ENCODE measurements around the gene SMARCA2.
A peak's percentile ranks its signal among the peaks of the same experiment; 100 is the strongest.
"Not testable (repeated sequence)": the region's sequence is repeated elsewhere in the genome, so short reads cannot be mapped to it uniquely, and the experiment has no call there.

The SMARCA2 gene

DNA sequence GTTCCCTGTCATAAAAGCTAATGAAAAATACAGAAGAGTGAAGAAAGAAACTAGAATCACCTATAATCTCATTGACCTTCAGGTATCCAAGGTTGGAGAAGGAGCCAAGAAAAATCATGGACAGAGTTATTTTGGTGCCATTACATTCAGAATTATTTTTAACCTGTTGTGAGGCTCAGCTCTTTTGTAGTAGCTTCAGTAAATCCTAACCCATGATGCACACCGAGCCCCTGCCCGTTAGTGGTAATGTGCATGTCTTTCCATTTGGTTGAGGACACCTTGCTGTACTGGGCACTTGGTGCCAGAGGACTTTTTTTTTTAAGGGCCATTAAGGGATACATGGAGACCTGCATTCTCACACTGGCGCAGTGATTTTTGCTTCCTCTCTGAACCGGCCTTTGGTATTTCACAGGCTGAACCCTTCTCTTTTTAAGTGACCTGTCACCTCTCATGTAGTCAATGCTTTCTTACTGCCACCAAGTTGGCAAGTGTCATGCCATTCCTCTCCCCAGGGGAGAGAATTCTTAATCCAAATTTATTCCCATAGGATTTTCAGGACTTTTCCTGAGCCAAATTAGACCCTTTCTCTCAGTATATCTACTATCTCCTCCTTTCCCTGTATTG, 125.6 kb downstream of the SMARCA2 start:
- DNase-seq (ENCODE audit: low read depth, low spot score), result no peak

DNA sequence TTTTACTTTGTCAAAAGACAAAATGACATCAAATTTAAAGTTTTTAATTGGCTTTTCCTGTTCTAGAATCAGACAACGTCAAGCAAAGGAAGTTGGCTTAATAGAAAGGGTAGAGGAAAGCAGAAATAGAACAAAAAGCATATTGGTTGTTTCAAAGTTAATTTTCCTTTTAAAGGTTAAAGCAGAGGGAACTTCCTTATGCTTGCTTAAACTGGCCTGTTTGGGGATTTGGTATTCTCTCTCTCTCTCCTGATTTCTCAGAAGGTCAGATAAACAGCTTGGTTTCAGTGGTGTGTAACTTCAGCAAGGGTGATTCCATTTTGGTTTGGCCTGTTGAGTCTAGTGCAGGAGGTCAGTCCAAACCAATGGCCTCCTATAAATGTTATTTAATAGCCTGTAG, 127.1 kb downstream of the SMARCA2 start:
- DNase-seq (ENCODE audit: low read depth, low spot score), result no peak

DNA sequence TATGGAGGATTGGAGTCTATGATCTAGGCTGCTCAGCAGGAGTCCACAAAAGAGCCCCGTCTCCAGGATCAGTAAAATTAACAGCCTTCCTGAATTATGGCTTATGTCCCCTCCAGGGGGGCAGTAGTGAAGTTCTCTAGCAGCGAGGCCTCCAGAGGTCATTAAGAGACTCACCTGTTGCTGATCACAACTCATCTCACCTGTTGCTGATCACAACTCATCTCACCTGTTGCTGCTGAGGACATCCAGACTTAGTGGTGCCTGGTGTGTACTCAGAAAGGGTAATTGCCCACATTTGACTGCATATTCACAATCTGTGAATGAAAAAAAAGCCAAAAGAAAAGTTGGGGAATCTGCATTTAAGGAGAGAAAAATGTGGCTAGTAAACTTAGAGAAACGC, 129.5 kb downstream of the SMARCA2 start:
- no peak for DNase-seq (ENCODE audit: low read depth, low spot score)

DNA sequence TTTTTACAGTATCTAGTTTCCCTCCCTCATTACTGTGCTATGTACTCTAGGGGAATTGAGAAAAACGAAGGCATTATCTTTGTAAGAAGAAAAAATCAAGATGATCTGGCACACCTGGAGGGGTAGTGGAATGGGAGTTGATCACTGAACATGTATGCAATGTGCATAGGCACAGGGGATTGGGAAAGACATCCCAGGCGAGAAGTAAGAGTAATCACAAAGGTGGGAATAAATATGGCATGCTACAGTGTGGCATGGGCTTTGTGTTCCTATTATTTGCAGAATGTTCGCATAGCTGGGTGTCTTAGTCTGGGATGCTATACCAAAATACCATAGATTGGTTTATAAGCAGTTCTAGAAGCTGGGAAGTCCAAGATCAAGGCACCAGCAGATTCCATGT, 130.6 kb downstream of the SMARCA2 start:
- DNase-seq (ENCODE audit: low read depth, low spot score), result no peak

DNA sequence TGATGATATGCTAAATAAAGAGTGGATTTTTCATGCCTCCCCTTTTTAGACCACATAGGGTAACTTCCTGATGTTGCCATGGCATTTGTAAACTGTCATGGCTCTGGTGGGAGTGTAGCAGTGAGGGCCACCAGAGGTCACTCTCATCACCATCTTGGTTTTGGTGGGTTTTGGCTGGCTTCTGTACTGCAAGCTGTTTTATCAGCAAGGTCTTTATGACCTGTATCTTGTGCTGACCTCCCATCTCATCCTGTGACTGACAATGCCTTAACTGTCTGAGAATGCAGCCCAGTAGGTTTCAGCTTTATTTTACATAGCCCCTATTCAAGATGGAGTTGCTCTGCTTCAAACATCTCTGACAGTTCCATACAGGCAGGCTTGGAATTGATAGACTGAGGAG, 131.6 kb downstream of the SMARCA2 start:
- DNase-seq (ENCODE audit: low read depth, low spot score), result not testable (repeated sequence)

DNA sequence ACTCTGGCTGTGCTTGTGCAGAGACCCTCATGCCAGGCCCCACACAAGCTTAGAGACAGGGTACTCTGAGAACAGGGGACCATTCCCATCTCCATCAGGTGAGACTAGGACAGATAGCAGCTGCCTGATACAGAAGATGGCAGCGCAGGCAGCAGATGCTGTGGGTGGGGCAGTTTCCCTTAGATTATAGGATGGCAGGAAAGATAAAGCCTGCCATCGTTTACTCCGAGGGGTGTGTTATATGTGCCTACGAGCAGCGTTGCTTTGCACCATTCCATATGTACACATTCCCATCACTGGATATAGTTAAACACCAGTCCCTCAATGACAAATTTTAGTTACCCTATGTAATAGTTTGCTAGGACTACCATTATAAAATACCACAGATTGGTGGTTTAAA, 135.2 kb downstream of the SMARCA2 start:
- DNase-seq (ENCODE audit: low read depth, low spot score), result no peak

DNA sequence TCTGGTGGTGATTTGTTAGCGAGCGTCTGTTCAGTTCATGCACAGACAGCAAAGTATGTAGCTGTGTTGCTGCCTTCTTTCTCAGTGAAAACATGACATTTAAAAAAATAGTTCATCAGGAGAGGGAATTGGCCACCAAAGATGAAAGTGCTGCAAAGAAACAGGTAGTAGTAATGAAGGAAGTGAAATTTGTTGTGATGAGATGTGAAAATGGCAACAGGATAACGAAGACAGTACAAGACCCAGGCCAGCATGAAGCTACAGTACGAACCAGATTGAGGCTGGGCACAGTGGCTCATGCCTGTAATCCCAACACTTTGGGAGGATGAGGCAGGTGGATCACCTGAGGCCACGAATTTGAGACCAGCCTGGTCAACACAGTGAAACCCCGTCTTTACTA, 136.0 kb downstream of the SMARCA2 start:
- DNase-seq (ENCODE audit: low read depth, low spot score), result no peak

DNA sequence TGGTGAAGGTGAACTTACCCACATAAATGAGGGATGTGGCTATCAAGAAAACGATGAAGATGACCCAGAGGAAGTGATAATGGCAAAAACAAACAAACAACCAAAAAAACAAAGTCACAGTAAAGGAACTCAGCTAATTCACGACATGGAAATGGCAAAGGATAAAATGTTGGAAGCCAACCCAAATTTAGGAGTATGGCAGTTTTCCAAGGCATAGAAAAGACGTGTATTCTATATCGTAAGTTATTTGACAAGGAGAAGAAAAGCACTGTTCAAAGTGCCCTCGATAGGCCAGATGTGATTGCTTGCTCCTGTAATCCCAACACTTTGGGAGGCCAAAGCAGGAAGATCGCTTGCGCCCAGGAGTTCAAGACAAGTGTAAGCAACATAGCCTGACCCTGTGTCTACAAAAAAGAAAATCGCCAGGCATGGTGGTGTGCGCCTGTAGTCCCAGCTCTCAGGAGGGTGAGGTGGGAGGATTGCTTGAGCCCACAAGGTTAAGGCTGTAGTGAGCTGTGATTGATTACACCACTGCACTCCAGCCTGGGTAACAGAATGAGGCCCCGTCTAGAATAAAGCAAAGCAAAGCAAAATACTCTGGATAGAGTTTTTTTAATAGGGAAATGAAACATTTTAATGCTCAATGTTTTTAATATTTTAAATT, 138.0 kb downstream of the SMARCA2 start:
- DNase-seq (ENCODE audit: low read depth, low spot score), result no peak

DNA sequence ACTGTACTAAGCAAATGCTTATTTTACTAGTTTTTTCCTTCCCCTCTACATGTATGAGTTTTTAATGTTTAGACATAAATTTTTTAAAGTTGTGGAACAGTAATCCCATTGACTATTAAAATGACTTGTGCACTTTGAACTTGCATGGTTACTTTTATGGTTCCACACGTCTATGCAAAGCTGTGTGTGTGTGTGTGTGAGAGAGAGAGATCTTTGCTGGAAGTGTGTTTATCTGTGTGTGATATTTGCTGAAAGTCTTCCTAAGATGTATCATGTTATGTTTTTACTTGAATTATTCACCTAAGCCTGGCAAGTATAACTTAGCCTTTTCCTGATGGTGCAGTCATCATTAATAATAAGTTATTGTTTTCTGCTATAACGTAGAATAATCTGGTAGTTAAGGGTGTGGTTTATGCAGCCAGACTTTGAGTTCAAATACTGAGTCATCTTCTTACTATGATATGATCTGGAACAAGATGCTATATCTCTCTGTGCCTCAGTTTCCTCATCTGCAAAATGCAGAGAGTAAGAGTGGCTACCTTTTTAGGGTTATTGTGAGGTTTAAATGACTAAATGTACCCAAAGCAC, 138.6 kb downstream of the SMARCA2 start:
- no peak for DNase-seq (ENCODE audit: low read depth, low spot score)

DNA sequence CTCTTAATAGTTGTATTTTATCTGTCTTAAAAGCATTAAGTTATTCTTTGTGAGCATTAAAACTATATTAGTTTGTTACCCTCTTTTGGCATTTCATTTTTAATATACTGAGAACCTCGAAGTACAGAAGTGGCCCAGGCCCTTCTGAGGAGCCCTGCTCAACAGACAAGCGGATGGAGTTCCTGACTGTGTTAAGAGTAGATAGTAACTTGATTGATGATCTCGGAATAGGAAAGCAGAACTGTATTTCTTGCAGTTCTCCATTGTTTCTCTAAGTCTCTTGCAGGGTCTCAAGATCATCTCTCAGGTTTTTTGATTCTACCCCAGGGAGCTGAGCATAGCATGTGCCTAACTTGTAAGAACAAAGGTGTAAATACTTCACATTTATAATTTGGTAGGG, 139.6 kb downstream of the SMARCA2 start:
- DNase-seq (ENCODE audit: low read depth, low spot score), result no peak

DNA sequence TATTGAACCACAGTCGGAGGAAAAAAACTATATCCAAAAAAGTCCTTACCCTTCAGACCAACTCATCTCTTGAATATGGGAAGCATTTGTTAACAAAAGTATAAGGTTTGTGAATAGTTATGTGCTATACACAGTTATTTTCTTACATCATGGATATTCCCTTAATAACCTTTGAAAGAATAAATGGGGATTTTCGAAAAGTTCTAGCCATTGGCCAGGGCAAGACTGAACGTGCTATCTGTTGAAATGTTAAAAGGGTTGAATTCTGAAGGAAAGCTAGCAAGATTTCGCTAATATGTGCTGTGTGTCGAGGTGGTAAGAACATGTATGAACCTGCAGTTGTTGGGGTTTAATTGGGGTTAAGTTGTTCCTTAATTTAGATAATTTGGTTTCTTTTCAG, 140.8 kb downstream of the SMARCA2 start:
- DNase-seq (ENCODE audit: low read depth, low spot score), result no peak

DNA sequence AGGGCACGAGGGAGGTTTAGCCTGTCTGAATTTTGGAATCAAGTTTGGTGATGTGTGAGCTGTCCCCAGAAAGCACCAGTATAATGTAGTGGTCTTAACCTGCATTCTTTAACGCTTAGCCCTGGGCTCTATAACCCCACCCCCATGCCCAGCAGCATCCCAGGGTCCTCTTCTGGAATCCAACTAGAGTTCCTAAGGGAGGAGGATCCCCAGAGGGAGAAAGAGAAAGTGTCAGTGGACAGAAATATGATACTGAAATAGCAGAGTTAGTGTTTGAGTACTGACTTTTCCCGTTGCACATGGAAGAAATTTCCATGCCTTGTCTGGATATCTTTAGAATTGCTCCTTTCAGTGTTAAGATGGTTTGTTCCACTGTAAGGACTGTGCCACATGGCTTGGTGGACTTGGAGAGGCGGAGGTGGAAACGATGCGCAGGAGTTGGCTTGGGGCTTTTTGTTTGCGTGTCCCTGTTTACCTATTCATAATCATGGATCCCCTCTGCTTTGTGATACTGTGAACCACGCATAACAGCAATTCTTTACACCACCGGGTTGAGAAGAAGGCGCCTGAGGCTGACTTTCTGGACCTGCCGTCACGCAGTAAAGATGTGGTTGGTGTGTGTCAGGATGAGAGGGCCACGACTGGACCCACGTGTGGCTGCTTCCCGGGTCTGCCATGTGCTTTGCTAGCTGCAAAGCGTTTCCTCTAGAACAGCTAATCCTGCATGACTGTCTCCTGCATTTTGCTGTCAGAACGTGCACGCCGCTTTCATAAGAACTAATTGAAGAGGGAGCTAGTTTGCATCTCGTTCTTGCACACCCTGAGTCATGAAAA, 142.3 kb downstream of the SMARCA2 start:
- no peak for DNase-seq (ENCODE audit: low read depth, low spot score)

DNA sequence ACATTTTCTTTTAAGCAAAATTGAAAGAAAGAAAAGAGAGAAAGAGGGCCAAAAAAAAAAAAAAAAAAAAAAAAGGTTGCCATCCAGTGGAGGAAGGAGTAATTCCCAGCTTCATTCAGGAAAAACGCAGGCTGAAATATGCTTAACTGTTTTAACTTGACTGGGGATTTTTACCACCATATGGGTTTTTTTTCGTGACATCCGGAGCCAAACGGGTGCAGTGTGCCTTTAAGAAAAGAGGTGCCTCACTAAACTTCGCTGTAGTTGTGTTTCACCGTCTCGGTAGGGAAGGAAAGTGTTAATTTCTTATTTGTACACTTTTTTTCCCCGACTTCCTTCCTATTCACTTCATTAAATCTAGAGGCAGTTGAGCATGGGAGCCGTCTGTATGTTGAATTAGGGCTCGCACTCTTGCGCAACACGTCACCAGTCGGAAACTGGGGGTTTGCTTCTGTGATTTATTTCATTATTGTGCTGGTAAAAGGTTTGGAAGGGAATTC, 143.0 kb downstream of the SMARCA2 start:
- DNase-seq (ENCODE audit: low read depth, low spot score), result peak; percentile 15

DNA sequence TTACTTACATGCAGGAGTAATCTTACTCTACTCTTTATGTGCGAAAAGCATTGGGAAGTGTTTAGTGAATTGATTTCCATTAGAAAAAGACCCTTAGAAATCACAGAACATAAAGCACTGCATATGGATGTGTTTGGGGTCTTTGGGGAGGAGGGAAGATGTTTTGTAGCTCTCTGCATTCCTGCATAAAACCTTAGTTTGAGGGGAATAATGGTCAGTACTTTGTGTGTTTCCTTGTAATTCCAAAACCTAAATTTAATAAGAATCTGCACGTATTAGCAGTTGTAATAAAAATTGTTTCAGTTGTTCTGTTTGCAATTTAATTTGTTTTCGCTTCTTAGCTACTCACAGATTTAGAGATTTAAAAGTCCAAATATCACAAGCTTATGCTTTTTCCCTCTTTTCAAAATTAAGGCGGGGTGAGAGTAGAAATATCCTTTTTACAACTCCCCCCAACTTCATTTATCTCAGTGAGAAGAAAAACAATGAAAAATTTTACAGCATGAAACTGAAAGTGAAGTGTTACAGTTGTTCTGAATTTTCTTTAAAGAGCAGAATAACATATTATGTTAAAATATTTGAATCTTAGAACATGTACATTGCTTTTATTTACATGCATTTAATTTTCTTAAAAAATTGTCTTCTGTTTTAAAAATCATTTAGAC, 143.8 kb downstream of the SMARCA2 start:
- no peak for DNase-seq (ENCODE audit: low read depth, low spot score)

DNA sequence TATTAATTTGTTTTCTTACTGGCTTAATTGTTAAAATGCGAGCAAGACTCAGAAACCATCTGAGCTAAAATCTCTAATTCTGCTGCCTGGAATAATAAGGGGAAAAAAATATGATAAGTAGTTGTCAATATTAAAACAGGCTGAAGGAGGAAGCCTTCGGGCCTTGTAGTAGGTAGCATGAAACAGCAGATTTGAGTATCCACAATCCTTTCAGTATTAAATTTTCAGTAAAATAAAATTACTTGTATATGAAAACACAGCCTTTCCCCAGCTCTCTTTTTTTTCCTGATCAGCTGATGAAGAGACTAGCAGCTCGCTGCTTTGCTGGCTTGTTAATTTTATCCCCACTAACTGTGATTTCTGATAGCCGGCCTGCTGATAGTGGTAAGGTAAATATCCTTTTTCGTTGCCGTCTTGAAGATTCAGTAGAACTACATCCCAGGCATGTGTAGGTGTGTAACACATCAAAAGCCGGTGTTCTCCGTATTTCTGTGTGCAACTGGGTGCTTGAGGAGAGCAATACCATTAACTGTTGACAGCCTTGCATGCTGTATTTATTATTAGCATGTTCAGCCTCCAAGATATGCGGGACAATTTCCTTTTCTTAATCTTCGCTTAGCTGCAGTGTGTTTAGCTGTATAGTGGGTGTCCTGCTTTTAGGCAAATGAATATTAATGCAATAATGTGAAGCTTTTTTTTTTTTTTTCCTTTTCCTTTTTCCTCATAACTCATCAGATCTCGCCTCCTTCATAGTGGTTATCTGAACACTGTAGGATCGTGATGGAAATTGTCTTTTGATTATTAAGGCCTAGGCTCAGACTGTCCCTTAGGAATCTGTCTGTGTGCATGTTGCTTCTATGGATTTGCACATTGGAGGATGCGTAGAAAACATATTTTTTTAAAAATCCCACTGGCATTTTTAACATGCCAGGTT, 144.6 kb downstream of the SMARCA2 start:
- peak; percentile 17 for DNase-seq (ENCODE audit: low read depth, low spot score)

DNA sequence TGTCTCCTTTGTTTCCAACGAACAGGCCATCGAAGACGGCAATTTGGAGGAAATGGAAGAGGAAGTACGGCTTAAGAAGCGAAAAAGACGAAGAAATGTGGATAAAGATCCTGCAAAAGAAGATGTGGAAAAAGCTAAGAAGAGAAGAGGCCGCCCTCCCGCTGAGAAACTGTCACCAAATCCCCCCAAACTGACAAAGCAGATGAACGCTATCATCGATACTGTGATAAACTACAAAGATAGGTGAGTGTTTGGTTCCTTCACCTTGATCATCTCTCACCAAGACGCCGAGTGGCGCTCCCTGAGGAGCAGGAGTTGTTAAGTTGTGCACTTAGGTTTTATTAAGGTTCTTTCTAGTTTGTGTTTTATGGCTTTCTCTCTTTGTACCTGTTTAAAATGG, 146.5 kb downstream of the SMARCA2 start:
- no peak for DNase-seq (ENCODE audit: low read depth, low spot score)

DNA sequence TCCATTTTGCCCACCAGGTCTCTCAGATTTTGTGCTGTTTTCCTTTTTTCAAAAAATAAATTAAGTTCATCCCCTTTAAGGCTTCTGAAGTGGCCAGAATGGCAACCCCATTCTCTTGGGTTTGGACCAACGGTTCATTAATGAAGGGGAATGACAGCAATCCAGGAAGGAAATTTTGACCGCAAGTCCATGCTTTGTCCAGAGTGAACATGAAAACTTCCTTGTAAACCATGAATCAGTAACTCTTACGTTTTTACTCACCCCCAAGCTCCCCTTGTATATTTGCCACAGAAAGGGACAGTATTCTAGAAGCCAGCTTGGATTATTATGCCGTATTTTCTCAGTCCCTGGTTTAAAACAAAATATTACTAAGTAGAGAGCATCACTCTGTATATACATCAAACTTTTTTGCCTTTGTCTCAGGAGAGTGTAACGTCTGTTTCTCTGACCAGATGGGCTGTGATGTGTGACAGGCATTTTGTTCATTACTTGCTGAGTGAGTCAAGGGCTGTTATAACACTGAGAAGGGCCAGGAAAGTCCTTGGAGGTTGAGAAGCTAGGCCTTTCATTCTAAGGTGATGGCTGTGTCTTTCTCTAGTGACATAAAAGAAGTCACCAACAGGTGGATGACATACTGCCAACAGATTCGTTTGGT, 148.2 kb downstream of the SMARCA2 start:
- no peak for DNase-seq (ENCODE audit: low read depth, low spot score)

DNA sequence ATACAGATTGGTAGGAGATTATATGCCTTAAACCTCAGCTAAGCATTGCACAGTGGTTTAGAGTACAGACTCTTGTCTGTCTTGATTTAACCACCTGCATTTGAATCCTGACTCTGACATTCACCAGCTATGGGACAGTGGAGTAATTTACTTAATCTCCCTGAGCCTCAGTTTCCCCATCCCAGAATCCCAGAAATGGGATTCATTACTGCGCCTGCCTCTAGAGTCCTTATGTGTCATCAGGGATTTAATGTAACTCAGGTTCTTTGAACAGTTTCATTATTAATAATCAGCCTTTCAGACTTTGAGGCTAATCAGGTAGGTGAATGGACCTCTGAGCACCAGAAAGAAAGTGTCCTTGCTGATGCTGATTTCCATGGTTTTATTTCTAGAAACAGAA, 149.1 kb downstream of the SMARCA2 start:
- no peak for DNase-seq (ENCODE audit: low read depth, low spot score)

DNA sequence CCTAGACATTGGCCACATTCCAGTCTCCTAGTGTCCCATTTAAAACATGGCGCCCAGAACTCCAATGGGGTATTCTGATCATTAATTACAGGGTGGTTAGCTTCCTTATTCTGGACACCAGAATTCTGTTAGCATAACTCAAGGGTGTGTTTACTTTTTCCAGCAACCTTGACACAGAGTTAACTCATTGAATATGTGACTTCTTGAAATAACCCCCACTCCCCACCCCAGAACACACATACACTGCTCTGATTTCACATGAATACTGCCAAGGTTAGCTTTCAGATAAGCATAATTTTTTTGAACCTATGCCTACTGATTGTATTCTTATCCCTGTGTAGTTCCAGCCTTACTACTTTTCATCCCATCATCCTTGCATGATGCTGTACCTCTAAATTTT, 151.1 kb downstream of the SMARCA2 start:
- DNase-seq (ENCODE audit: low read depth, low spot score), result no peak

DNA sequence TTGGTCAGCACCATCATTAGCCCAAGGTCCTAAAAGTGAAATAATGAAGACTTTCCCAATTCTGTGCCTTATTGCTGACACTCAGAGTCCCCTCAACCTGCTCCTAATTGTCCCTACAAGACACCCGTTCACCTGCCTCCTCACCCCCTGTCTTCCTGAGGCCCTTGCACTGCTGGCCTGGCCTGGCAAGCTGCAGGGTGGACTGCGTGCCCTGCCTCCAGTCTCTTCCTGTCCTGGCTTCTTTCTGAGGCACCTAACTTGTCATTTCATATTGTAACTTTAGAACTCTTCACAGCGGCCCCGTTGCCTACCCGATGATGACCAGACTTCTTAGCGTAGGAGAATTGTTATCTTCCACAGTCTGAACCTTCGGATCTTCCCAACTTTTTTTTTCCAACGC, 153.9 kb downstream of the SMARCA2 start:
- no peak for DNase-seq (ENCODE audit: low read depth, low spot score)
